Measurements from ENCODE around the gene GABRR1. TPM values are rescaled to one million over a fixed set of nuclear protein-coding genes. Genes with fewer than 3 reads are reported as not detected.
A peak's percentile ranks its signal among the peaks of the same experiment; 100 is the strongest.

Gene GABRR1
- total RNA-seq, 1 donor from 2014 or later: not detected

DNA sequence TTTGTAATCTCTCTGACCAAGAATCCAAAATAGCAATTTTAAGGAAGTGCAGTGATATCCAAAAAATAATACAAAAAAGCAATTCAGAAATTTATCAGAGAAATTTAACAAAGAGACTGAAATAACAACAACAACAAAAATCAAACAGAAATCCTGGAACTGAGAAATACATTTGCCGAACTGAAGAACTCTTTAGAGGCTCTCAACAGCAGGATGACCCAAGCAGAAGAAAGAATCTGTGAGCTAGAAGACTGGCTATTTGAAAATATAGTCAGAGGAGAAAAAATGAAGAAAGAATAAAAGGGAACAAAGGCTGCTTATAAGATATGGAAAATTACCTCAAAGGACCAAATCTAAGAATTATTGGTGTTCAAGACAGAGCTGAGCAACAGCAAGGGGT is 22.6 kb downstream of the GABRR1 start:
- Mint-ChIP-seq H3K4me3 (ENCODE audit: unreplicated experiment) (no peak overlapping the region), H3K36me3 (ENCODE audit: unreplicated experiment) (no peaks in the 10 kb centered on the region), H3K27ac (ENCODE audit: unreplicated experiment) (no peak overlapping the region), H3K27me3 (ENCODE audit: unreplicated experiment) (peaks cover 8% of the 10 kb centered on the region), H3K4me1 (ENCODE audit: unreplicated experiment) (peaks cover 2% of the 10 kb centered on the region), H3K9me3 (ENCODE audit: unreplicated experiment) (peaks cover 16% of the 10 kb centered on the region)
- DNase-seq (ENCODE audit: extremely low spot score, unreplicated experiment): no peak
- TF ChIP-seq, protein P1, sequence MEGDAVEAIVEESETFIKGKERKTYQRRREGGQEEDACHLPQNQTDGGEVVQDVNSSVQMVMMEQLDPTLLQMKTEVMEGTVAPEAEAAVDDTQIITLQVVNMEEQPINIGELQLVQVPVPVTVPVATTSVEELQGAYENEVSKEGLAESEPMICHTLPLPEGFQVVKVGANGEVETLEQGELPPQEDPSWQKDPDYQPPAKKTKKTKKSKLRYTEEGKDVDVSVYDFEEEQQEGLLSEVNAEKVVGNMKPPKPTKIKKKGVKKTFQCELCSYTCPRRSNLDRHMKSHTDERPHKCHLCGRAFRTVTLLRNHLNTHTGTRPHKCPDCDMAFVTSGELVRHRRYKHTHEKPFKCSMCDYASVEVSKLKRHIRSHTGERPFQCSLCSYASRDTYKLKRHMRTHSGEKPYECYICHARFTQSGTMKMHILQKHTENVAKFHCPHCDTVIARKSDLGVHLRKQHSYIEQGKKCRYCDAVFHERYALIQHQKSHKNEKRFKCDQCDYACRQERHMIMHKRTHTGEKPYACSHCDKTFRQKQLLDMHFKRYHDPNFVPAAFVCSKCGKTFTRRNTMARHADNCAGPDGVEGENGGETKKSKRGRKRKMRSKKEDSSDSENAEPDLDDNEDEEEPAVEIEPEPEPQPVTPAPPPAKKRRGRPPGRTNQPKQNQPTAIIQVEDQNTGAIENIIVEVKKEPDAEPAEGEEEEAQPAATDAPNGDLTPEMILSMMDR (IDR thresholded peaks at IDR 0.05): no peak

DNA sequence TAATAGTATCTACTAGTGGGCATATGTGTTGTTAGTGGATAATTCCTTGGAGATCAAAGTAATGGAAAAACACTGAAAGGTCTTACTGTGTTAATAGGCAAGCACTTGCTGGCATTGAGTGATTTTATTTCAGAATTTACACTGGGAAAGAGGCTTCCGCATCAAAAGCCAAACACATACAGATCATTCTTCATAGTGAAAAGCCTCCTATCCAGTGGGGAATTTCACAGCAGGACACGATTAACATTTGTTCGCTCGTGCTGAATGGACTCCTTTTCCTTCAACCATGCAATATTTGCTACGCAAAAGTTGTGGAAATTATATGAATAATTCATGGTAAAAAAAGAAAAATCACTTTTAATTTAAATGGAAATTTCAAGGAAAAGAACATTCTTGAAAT is 26.4 kb downstream of the GABRR1 start:
- H3K4me3 Mint-ChIP-seq (ENCODE audit: unreplicated experiment): no peak overlapping the region
- H3K9me3 Mint-ChIP-seq (ENCODE audit: unreplicated experiment): peaks cover 13% of the 10 kb centered on the region
- peaks cover 9% of the 10 kb centered on the region for H3K27me3 Mint-ChIP-seq (ENCODE audit: unreplicated experiment)
- peaks cover 2% of the 10 kb centered on the region for H3K4me1 Mint-ChIP-seq (ENCODE audit: unreplicated experiment)
- TF ChIP-seq, protein P1 (IDR thresholded peaks at IDR 0.05): no peak
- DNase-seq (ENCODE audit: extremely low spot score, unreplicated experiment): no peak
- H3K36me3 Mint-ChIP-seq (ENCODE audit: unreplicated experiment): no peaks in the 10 kb centered on the region
- no peak overlapping the region for H3K27ac Mint-ChIP-seq (ENCODE audit: unreplicated experiment)

DNA sequence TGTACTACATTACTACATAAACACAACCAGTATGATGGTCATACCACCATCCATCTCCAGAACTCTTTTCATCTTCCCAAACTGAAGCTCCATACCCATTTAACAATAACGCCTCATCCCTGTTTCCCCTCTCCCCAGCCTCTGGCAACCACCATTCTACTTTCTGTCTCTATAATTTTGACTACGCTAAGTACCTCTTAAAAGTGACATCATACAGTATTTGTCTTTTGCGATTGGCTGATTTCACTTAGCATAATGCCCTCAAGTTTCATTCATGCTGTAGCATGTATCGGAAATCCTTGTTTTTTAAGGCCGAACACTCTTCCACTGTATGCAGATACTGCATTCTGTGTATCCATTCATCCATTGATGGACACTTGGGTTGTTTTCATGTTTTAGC is 29.7 kb downstream of the GABRR1 start:
- peaks cover 4% of the 10 kb centered on the region for H3K4me1 Mint-ChIP-seq (ENCODE audit: unreplicated experiment)

DNA sequence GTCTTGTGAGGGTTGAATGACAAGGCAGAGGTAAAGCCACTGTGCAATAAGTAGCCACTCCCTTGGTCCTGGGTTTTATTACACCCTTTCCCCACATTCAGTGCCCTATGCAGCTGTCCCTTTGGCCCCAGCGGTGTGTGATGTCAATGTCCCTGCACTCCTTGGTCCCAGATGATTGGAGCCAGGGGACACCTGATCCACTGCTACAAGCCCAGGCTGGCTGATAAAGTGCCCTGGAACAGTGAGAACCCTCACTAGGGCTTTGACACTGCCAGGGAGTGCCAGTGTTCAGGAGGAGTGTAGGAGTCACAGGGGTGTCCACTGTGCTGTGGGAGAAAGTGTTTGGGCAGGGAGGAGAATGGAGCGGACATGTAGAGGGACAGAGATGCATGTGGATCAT is 30.4 kb downstream of the GABRR1 start:
- TF ChIP-seq, protein P1 (IDR thresholded peaks at IDR 0.05): no peak
- Mint-ChIP-seq H3K36me3 (ENCODE audit: unreplicated experiment) (no peaks in the 10 kb centered on the region), H3K4me3 (ENCODE audit: unreplicated experiment) (no peak overlapping the region), H3K9me3 (ENCODE audit: unreplicated experiment) (no peaks in the 10 kb centered on the region), H3K27ac (ENCODE audit: unreplicated experiment) (no peak overlapping the region), H3K4me1 (ENCODE audit: unreplicated experiment) (peaks cover 4% of the 10 kb centered on the region), H3K27me3 (ENCODE audit: unreplicated experiment) (peaks cover 19% of the 10 kb centered on the region)
- peak; percentile 70 for DNase-seq (ENCODE audit: extremely low spot score, unreplicated experiment)

More for the DNA sequence above, 29.7 kb downstream of the GABRR1 start:
- Mint-ChIP-seq H3K36me3 (ENCODE audit: unreplicated experiment) (no peaks in the 10 kb centered on the region), H3K27ac (ENCODE audit: unreplicated experiment) (no peak overlapping the region), H3K4me3 (ENCODE audit: unreplicated experiment) (no peak overlapping the region), H3K27me3 (ENCODE audit: unreplicated experiment) (peaks cover 17% of the 10 kb centered on the region), H3K9me3 (ENCODE audit: unreplicated experiment) (no peaks in the 10 kb centered on the region)
- TF ChIP-seq, protein P1 (IDR thresholded peaks at IDR 0.05): no peak
- no peak for DNase-seq (ENCODE audit: extremely low spot score, unreplicated experiment)

DNA sequence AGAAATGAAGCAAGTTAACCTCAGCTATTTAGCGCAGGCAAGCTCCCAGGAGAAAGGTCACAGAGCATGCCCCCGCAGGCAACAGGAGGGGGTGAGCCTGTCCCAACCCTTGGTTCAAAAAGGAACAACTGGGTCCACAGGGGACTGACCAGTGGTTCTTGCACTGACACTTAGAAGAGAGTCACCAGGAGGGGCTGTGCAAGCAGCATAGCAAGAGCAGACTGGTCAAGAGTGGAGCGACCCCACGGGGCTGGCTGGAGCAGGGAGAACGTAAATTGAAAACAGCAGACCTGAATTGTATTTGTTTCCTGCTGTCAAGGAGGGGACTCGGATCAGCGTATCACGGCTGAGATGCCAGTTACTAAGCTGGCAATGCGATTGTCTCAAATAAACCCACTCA is 32.8 kb downstream of the GABRR1 start:
- TF ChIP-seq, protein P1 (IDR thresholded peaks at IDR 0.05): no peak
- H3K4me3 Mint-ChIP-seq (ENCODE audit: unreplicated experiment): no peak overlapping the region
- no peaks in the 10 kb centered on the region for H3K36me3 Mint-ChIP-seq (ENCODE audit: unreplicated experiment)
- DNase-seq (ENCODE audit: extremely low spot score, unreplicated experiment): peak; percentile 73
- peaks cover 1% of the 10 kb centered on the region for H3K4me1 Mint-ChIP-seq (ENCODE audit: unreplicated experiment)
- H3K9me3 Mint-ChIP-seq (ENCODE audit: unreplicated experiment): no peaks in the 10 kb centered on the region
- no peak overlapping the region for H3K27ac Mint-ChIP-seq (ENCODE audit: unreplicated experiment)
- peaks cover 27% of the 10 kb centered on the region for H3K27me3 Mint-ChIP-seq (ENCODE audit: unreplicated experiment)

Measured in osteocyte (in vitro differentiated cells).